OCI-M1 (cell line): ENCODE data around the gene UBXN1.
"Not testable (repeated sequence)": the region's sequence is repeated elsewhere in the genome, so short reads cannot be mapped to it uniquely, and the experiment has no call there.

Source experiments
- DNase-seq: peaks from one replicate; lab custom pipeline; 2025; lab: John Stamatoyannopoulos, UW

UBXN1 gene

DNA sequence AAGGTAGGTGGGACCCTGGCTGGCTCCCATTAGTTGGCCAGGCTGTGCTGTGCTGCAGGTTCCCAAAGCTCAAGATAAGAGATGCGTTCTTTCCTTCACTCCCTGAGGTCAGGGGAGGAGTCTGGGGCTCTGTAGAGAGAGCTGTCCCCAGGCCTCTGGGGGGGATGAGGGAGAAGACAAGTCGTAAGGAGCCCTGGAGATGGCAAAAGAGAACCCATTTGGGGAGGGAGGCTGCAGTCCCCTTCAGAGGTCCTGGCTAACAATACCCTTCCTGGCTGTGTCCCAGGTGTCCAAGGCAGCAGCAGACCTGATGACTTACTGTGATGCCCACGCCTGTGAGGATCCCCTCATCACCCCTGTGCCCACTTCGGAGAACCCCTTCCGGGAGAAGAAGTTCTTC lies 29.5 kb upstream of the UBXN1 start:
- DNase-seq, result no peak

DNA sequence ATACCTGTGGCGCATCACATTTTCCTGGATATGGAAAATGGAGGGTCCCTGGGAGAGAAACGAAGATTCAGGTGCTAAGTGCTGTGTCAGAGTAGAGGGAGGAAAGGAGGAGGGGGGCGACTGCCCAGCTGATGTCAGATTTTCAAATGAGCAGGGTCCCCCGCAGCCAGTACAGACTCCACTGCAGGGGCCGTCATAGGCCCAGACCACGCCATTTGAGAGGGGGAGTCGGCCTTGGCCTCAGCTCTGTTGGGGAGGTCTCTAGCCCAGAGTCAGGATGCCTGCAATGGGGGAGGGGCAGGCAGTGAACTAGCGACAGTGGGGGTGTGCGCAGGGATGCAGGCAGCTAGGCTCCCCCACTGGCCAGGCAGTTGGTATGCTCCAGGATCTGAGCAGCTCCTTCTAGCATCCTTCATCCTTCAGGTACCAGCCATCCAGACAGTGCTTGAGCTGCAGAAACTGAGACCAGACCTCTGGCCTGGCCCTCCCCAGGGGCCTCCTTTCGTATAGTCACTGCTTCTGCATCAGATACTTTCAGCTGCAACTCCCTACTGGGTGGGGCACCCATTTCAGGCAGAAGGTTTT lies 28.5 kb upstream of the UBXN1 start, which contains the start of the genes BSCL2 and GNG3:
BSCL2 (minus strand) TSS at position 148 of the 585 bp plus-strand sequence. CDS start 229 bp downstream, outside the sequence.
GNG3 (plus strand) TSS at position 400 of the 585 bp plus-strand sequence. CDS start 620 bp downstream, outside the sequence.
- no peak for DNase-seq

DNA sequence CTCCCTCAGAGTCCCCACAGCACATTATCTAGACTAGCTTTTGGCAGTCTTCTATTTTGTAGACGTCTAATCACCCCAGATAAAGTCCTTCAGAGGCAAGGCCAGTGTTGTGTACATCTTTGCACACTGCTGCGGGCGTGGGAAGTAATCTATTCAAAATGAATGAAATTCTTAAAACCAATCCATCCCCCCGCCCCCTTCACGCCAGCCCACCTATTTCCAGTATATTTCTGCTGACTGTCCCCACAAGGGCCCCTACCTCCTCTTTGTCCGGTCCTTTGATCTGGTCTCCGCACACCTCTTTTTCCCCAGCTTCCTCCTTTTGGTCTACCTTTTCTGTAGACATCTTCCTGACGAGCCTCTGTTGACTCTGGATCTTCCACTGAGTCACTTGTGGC lies 28.0 kb upstream of the UBXN1 start:
- DNase-seq, result no peak

DNA sequence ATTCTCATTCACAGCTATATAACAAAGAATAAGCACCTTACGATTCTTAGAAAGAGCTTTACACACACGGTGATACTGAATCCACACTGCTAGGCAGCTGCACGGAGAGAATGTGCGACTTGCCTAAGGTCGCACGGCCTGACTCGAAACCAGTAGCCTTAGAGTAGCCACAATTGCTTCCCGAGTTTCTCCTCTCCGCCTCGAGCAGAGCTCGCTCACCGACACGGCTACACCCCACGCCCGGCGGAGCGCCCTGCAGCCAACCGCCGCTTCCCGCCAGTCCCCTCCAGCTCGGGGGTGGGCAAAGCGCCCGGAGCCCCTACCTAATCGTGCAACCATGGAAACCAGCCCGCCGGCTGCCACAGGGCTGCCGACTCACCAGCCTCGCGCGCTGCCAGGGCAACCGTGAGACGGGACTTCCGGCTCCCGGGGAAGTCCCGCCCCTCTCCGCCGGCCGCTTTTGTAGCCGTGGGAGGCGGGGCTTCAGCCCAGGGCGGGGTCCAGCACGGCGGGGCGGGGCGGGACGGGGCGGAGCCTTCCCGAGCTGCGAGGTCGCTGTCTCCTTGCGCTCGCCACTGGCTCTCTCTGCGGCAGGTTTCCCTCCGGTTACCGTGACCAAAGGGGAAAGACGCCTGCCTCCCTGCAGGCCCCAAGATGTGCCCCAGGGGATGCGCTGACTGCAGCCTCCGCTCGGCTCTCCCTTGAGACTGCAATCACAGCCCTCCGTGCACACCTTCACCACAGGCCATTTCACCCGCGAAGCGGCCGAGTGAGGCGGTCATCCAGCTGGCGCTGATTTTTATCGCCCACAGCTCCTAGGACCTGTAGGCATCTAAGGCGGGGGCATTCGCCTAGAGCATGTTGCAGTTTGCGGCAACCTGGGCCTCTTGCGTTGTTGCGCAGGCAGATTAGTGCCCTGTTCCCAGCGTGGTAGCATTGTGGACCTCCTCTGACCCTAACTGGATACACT lies 27.3 kb upstream of the UBXN1 start:
- peak; percentile 96 for DNase-seq

DNA sequence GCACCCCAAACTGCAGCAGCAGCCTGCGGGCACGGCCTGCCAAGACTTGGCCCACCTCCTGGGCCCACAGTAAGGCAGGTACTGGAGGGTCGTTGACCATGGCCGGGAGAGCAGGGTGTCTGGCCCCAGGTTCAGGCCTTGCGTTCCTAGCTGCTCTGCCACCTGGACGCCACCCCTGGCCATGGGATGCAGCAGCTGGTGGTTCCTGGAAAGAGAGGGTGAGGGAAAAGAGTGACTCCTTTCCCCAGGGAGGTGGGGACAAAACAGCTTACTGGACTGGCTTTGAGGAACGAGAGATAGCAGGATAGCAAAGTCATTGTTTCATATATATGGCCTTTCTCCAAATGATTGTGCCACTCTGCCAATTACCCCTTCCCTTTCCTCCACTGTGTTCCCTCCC lies 26.5 kb upstream of the UBXN1 start:
- DNase-seq, result peak; percentile 62

DNA sequence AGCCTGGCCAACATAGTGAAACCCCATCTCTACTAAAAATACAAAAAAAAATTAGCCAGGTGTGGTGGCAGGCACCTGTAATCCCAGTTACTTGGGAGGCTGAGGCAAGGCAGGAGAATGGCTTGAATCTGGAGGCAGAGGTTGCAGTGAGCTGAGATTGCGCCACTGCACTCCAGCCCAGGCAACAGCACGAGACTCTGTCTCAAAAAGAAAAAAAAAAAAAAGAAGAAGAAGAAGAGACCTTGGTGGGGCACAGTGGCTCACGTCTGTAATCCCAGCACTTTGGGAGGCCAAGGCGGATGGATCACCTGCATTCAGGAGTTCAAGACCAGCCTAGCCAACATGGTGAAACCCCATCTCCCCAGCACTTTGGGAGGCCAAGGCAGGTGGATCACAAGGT lies 25.0 kb upstream of the UBXN1 start:
- DNase-seq, result not testable (repeated sequence)

DNA sequence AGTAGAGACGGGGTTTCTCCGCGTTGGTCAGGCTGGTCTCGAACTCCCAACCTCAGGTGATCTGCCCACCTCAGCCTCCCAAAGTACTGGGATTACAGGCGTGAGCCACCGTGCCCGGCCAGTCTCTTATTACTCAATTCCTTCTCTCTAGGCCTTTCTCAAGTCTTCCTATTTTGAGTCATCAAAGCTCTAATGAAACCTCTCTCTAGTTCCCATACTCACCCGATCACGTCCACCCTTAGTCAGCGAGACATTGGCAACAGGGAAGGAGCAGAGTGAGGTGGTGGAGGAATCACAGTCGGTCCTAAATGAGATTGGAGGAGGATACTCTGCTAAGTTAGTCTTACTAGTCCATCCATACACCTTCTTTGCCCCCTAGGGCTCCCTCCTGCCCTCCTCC lies 23.4 kb upstream of the UBXN1 start:
- no peak for DNase-seq

DNA sequence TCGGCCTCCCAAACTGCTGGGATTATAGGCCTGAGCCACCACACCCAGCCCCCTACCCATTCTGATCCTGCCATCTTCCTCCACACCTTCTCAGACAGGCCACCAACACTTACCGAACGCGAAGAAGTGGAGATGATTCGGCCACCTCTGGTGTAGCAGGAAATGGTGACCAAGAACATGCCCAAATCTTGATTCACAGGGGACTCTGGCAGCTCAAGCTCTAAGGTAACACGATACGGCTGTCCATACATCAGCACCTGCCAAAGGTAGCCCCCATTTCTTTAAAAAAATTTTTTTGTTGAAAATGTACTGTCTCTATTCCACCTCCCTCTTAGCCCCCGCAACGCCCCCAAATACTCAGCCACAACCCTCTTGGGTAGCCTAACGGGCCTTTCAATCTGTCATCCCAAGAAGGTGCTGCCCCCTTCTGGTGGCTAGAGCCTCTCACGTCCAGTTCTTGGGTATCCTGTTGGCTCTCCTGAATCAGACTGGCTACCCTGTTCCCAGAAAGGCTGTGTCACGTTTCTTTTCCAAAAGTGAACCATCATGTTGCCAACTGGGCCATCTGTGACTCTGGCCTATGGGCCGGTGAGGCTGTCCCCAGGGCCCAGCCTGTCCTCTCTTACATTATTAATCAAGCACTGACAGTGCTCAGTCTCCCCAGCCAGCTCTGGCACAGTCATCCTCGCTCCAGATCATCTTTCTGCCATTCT lies 15.7 kb upstream of the UBXN1 start:
- DNase-seq, result peak; percentile 81

DNA sequence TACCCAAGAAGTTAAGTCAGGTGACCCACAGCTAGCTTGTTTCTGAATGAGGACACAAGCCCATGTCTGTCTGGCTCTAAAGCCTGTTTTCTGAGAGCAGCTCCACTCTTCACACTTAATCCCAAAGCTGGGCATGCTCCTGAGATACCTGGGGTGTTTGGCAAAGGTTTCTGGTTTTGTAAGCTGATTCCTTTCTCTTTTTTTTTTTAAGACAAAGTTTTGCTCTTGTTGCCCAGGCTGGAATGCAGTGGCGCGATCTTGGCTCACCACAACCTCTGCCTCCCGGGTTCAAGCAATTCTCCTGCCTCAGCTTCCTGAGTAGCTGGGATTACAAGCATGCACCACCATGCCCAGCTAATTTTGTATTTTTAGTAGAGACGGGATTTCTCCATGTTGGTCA lies 14.8 kb upstream of the UBXN1 start:
- DNase-seq, result not testable (repeated sequence)

DNA sequence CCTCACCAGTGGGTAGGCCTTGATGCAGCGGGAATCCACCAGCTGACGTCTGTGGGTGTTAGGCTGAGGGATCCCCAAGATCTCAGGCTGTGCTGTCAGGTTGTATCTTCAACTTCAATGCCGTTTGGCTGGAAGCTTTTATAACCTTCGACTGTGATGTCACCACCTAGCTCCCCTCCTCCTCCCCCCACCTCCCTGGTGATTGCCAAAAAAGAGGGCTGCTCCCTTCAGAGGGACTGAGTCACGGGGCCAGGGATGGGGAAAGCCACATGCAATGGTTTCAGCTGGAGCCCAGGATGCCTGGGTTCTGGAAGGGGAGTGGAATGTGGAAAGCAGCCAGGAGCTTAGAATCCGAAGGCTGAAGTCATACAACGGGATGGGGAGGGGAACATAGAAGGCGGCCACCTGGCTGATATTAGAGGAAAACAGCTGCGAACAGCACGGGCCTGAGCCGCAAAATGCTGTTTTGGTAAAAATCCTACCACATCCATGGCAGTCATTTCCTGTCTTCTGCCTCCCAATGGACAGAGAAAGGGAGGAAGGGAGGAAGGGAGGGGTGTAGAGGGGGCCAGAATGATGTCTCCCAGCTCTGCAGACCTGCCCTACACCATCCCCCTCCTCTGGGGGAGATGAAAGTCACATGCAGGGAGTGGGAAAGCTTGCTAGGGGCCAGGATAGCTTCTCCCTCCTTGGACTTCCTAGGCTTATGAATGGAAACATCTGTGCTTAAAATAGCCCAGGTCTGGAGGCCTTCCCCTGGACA lies 10.7 kb upstream of the UBXN1 start, which contains the start of gene LRRN4CL:
LRRN4CL (minus strand) TSS at position 110 of the 763 bp plus-strand sequence. CDS start 1,022 bp downstream, outside the sequence.
- no peak for DNase-seq

DNA sequence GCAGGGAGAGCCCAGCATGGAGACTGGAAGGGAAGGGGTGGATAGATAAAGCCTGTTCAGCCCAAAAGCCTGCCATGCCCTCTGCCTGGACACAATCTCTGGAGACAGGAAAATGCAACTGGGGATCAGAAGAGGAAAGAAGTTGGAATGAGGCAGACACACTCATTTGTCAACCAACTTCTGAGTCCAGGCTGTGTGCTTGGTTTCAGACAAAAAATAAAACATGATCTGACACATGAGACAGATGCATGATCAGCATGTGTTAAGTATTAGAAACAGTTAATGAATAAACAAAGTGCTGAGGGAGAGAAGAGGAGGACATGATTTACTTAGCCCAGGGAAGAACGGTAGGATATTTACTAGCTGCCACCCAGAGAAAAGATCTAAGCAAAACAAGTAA lies 9.6 kb upstream of the UBXN1 start:
- no peak for DNase-seq

DNA sequence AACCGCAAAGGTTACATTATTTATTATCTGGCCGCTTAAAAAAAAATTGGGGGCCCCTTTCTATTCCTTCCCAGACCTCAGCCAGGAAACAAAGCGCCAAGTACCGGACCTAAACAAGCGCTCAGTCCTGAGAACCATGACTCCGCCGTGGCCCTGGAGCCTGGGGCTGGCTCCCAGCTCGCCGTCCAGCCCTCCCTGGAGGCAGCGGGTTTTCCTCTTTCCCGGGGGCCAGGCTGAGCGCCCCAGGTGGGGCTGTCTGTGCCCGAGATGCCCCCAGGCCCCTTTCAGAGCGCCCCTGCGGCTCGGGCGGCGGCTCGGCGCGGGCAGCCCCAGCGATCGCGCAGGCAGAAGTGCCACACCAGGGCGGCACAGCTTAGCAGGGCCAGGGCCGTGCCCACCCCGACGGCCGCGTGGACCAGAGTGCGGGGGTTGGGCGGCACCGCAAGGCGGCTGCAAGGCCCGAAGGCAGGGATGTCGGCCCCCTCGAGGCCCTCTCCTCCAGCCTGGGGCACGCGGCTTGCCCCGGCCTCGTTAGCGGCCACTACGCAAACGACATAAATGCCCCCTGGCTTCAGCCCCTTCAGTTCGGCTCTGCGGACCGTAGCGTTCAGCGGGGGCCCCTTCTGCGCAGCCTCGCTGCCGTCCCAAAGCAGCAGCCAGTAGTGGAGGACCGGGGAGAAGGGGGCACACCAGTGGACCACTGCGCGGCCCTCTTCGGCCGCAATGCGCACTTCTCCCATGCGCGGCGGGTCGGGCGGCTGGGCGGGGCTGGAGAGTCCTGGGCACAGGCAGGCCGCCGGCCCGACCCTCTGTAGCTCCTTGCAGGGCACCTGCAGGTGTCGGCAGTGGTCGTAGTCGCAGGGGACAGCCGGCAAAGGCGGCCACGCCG lies 8.9 kb upstream of the UBXN1 start:
- no peak for DNase-seq

DNA sequence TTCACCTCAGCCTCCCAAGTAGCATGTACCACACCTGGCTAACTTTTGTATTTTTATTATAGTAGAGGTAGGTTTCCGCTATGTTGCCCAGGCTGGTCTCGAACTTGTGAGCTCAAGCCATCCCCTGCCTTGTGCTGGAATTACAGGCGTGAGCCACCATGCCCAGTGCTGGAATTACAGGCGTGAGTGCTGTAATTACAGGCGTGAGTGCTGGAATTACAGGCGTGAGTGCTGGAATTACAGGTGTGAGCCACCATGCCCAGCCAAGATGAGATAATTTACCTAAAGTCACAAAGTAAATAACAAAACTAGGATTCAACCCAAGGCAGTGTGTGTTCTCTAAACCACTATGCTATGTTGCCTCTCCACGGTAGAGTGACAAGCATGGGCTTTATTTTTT lies 3.6 kb upstream of the UBXN1 start:
- DNase-seq, result no peak

DNA sequence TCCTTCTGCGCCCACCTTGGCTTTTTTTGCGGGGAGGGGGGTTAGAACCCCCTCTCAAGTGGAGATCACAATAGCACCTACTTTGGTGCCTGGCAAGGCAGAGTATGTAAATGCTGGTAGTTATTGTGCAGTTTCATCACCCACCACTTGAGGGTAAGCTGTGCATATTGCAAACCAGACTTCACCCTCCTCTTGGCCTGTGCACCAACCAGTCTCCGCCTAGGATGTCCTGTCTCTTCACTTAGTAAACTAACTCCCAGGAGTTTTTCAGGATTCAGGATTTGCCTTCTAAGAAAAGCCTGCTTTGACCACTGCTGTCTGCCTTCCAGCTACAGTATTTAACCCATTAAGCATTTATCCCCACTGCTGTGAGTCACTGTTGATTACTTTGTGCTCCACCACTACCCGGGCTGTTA lies 2.0 kb upstream of the UBXN1 start:
- peak; percentile 88 for DNase-seq

DNA sequence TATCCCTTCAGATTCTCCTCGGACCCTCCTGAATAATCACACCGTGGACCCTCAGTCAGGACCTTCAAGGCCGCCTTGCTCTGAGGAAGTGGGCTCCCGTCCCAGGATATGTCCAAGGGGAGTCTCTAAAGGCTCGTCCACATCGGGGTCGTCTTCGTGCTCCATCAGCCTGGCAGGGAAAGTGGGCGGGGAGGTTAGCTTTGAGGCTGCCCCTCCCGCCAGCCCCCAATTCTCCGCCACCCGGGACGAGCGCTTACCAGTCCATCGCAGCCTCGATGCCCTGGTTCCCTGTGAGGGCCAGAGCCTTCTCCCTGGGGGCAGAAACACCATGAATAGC lies 472 bp downstream of the UBXN1 start:
- DNase-seq, result no peak

DNA sequence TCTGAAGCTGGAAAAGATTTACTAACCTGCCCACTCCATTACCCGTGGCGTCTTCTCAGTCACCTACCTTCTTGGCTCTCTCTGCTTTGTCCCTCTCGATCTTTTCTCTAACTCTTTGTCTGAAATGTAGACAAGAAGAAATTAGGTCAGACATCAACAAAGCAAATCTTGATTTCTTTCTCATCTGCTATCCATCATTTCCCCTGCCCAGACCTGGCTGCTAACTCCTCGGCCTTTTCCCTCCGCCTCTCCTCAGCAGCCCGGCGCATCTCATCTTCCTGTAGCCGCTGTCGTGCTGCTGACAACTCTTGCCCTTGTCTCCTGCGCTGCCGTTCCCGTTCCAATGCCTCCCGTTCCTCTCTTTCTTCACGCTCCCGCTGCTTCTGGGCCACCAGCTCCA lies 1.2 kb downstream of the UBXN1 start:
- no peak for DNase-seq

DNA sequence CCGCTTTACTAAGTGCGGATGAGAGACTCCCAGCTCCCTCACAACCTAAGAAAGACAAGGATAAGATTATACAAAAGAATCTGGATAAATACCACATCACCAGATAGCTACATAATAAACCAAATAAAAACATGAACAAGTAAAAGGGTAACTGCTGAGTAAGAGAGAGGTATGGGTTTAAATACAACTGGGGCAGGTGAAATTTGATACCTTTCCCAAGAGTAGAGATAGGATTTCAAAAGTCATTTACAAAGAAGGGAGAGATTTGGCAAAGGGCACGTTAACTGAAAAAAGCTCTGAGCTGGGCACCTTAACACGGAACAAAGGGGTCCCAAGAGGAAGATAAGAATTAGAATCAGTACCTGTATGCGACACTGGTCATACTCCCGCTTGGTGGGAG lies 1.7 kb downstream of the UBXN1 start:
- no peak for DNase-seq

DNA sequence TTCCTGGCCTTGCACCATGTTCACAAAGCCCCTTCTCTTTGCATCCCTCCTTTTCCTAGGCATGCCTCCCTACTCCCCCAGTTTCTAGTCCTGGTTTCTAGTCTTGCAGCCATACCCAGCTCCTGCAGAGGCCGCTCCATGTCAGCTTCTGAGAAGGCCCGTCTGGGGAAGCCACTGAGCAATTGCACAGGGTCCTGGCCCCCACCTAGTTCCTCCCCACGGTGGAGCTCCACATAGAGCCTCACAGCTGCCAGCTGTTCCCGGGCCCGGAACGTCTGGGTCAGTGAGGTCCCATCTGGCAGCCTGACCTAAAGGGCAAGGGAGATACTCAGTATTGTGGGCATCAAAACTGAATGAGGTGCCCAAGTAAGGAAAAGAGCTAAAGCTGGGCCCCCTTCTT lies 2.2 kb downstream of the UBXN1 start:
- DNase-seq, result no peak

DNA sequence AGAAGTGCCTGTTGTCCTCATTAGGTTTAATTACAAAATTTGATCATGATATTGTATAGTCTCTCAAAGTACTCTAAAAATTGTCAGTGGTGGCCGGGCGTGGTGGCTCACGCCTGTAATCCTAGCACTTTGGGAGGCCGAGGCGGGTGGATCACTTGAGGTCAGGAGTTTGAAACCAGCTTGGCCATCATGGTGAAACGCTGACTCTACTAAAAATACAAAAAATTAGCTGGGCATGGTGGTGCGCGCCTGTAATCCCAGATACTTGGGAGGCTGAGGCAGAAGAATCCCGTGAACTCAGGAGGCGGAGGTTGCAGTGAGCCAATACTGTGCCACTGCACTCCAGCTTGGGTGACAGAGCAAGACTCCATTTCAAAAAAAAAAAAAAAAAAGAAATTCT lies 3.5 kb downstream of the UBXN1 start:
- not testable (repeated sequence) for DNase-seq

DNA sequence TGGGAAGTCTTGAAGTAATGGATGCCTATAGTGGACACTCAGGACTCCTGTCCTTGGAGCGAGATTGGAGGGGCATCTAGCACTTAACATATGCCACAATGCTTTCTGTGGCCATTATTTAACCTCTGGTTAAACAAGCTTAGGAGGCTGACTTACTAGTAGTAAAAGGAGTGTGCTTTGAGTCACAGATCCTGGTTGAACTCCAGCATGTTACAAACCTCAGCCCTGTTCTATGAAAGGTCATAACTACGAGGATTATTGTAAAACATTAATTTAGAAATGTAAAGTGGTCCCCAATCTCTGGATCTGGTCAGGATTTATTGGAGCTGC lies 5.7 kb downstream of the UBXN1 start:
- no peak for DNase-seq
